Psoas muscle (tissue), 8 donors: ENCODE results near the gene ADAMTS12. TPM values are rescaled to one million over a fixed set of nuclear protein-coding genes. Genes with fewer than 3 reads are reported as not detected.

ENCODE experiments used
- ATAC-seq, 4 donors: fragments of 200-7000 bp; cut with Tn5 transposase; one replicate each; pipeline ENCODE4 v1.9.1; 2020; ENCODE audit warnings: moderate library complexity in 3 of 4, mild to moderate bottlenecking in 2 of 4
- DNase-seq, 2 donors: peaks; one replicate each; pipeline ENCODE4 v3.0.0-alpha.2; 2020
- H3K27ac ChIP-seq: fragments of 200-600 bp; one replicate; pipeline ENCODE4 v1.8.0; 2022
- H3K27me3 ChIP-seq, 3 donors: fragments of 200-600 bp in 1 of 3; one replicate each; pipeline versions ENCODE4 v1.6.1 to v1.8.0; 2013 to 2022; ENCODE audit warnings: low read length in 2 of 3, mild to moderate bottlenecking in 2 of 3, moderate library complexity in 1 of 3; ENCODE audit not compliant: insufficient read depth in 3 of 3
- H3K36me3 ChIP-seq, 2 donors: fragments of 200-600 bp in 1 of 2; one replicate each; pipeline versions ENCODE4 v1.6.1 to v1.8.0; 2013 to 2022; ENCODE audit warnings: low read depth in 1 of 2, mild to moderate bottlenecking in 1 of 2, moderate library complexity in 1 of 2; ENCODE audit not compliant: insufficient read depth in 1 of 2
- H3K4me1 ChIP-seq: fragments of 200-600 bp; one replicate; pipeline ENCODE4 v1.8.0; 2022
- H3K4me3 ChIP-seq: fragments of 200-600 bp; one replicate; pipeline ENCODE4 v1.8.0; 2022; ENCODE audit warnings: mild to moderate bottlenecking
- H3K9me3 ChIP-seq: fragments of 200-600 bp; one replicate; pipeline ENCODE4 v1.8.0; 2022
- WGBS, 3 donors: extraction: QIAGEN DNeasy Blood & Tissue Kit; methylation state at CpG; one replicate each; pipeline versions ENCODE4 v1.1.6 to v1.1.7; 2013; 5-methylcytosine and 5-hydroxymethylcytosine counted together
- intact Hi-C, 2 donors: fragments of 100-400 bp; cut with DNase I; formaldehyde crosslinking; loops; one replicate each; pipeline versions ENCODE4 v1.11.0 to v1.14.2; 2022
- polyA plus RNA-seq, 3 donors: library from polyadenylated mRNA; stranded (reverse); fragments of 200-250 nt; gene quantifications; one replicate each; pipeline ENCODE4 v1.2.3, GENCODE V29; 2013
- total RNA-seq, 4 donors: library from RNA; stranded (reverse); fragmentation: NEBNext Ultra II Directional in 2 of 4; extraction: Animal tissue kit (Norgen Biotek cat#: 25700) in 2 of 4; gene quantifications; one replicate each; pipeline versions ENCODE4 v1.2.1 to v1.2.4, GENCODE V29; 2021 to 2023
- TF ChIP-seq, protein P1 (sequence below): fragments of 200-600 bp; IDR thresholded peaks from one replicate; pipeline ENCODE4 v1.8.0; 2022; ENCODE audit warnings: antibody characterized with exemption
- donor health status: healthy with polysubstance abuse.
- donor health status: DM: no; HTN: no; CAD: no; lungs with moderate emphysema.
- donor health status: Bipolar disorder and iron deficiency.
- donor health status: healthy.
- donor health status: DM: yes; HTN: yes; CAD: no.
- donor health status: DM: no; HTN: no; CAD: no.
- donor health status: DM: no; HTN: no; CAD: no.
- donor health status: DM: yes; HTN: yes; CAD: no.

Gene ADAMTS12
- total and polyA plus RNA-seq, 7 donors, result 0.19 to 1.2 (median 0.88) TPM

GRCh38 chr5:33758737-33759136 is 133.1 kb downstream of the ADAMTS12 start:
- intact Hi-C loops, result no loop called here
- Histone ChIP-seq H3K4me3 (no peak overlapping the region), H3K9me3 (no peaks in the 10 kb centered on the region), H3K36me3 (no peaks in the 10 kb centered on the region), H3K27me3 (no peaks in the 10 kb centered on the region), H3K4me1 (no peaks in the 10 kb centered on the region), H3K27ac (no peak overlapping the region)
- 67 to 73% (median 67%) methylated on average over 2 of the region's 2 CpGs for WGBS, 3 donors
- DNase-seq, result no peak
- ATAC-seq, result no peak
- TF ChIP-seq, protein P1, sequence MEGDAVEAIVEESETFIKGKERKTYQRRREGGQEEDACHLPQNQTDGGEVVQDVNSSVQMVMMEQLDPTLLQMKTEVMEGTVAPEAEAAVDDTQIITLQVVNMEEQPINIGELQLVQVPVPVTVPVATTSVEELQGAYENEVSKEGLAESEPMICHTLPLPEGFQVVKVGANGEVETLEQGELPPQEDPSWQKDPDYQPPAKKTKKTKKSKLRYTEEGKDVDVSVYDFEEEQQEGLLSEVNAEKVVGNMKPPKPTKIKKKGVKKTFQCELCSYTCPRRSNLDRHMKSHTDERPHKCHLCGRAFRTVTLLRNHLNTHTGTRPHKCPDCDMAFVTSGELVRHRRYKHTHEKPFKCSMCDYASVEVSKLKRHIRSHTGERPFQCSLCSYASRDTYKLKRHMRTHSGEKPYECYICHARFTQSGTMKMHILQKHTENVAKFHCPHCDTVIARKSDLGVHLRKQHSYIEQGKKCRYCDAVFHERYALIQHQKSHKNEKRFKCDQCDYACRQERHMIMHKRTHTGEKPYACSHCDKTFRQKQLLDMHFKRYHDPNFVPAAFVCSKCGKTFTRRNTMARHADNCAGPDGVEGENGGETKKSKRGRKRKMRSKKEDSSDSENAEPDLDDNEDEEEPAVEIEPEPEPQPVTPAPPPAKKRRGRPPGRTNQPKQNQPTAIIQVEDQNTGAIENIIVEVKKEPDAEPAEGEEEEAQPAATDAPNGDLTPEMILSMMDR, result no peak

GRCh38 chr5:33756491-33756890 is 135.3 kb downstream of the ADAMTS12 start:
- Histone ChIP-seq H3K27me3 (no peaks in the 10 kb centered on the region), H3K9me3 (no peaks in the 10 kb centered on the region), H3K27ac (no peak overlapping the region), H3K4me1 (no peaks in the 10 kb centered on the region), H3K36me3 (no peaks in the 10 kb centered on the region), H3K4me3 (no peak overlapping the region)
- no peak for DNase-seq
- no peak for ATAC-seq
- WGBS, 3 donors, result 53 to 57% (median 53%) methylated on average over 2 of the region's 2 CpGs
- intact Hi-C loops, result no loop called here
- TF ChIP-seq, protein P1, result no peak

- Histone ChIP-seq H3K9me3 (no peaks in the 10 kb centered on the region), H3K4me3 (no peak overlapping the region), H3K36me3 (no peaks in the 10 kb centered on the region), H3K27me3 (no peaks in the 10 kb centered on the region), H3K27ac (no peak overlapping the region), H3K4me1 (no peaks in the 10 kb centered on the region)
- TF ChIP-seq, protein P1, result no peak
- ATAC-seq, result no peak
- DNase-seq, result no peak
- WGBS, 3 donors, result 62 to 75% (median 69%) methylated on average over 1 of the region's 1 CpG
- intact Hi-C loops, result no loop called here
These were observed 136.6 kb downstream of the ADAMTS12 start for GRCh38 chr5:33755231-33755630.

DNA sequence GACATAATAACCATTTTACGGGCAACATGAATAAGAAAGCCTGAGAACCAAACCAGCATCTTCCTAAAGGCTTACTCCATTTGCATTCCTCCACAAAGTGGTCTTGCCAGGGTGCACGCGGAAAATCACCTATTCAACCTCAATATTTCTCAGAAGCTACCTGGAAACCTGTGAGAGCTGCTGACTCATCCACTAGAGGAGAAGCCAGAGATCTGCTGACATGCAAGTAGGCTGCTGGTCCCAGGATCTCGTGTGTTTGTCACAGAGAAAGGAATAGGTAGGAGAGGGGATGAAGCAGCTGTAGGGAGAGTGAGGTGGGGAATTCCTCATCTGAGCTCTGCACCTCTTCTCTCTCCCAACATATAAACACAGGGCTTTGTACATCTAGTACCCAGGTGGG is 138.1 kb downstream of the ADAMTS12 start:
- Histone ChIP-seq H3K27ac (no peak overlapping the region), H3K4me3 (no peak overlapping the region), H3K4me1 (no peaks in the 10 kb centered on the region), H3K36me3 (no peaks in the 10 kb centered on the region), H3K9me3 (no peaks in the 10 kb centered on the region), H3K27me3 (no peaks in the 10 kb centered on the region)
- DNase-seq (no peak), ATAC-seq (no peak)
- 77 to 83% (median 81%) methylated on average over 4 of the region's 4 CpGs for WGBS, 3 donors
- TF ChIP-seq, protein P1, result no peak
- intact Hi-C loops, result loop anchor here in 1 of 2 donors (5.0 kb wide), 1 partner anchor 231 kb away; no protein-coding TSS in a partner anchor

DNA sequence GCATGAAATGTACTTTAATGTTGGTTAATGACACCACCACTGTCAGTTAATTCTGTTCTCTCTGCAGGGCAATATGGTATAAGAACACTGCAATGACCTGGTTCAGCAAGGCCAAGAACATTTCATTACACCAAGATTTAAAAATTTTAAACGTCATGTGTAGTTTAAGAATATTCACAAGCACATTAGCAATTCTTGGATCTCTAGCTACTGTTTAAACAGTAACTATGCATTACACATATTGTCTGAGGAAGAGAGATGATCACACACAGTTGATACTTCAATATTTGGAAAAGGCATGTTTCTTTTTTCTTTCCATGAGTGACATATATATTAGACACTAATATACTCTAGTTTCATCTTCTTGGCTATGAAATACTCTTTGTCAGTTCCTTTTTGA is 143.0 kb downstream of the ADAMTS12 start:
- intact Hi-C loops, result no loop called here
- 72 to 83% (median 76%) methylated on average over 1 of the region's 1 CpG for WGBS, 3 donors
- Histone ChIP-seq H3K27me3 (no peaks in the 10 kb centered on the region), H3K4me3 (no peak overlapping the region), H3K27ac (no peak overlapping the region), H3K36me3 (no peaks in the 10 kb centered on the region), H3K9me3 (no peaks in the 10 kb centered on the region), H3K4me1 (no peaks in the 10 kb centered on the region)
- ATAC-seq (no peak), DNase-seq (no peak)
- TF ChIP-seq, protein P1, result no peak
